IMR-90 (cell line): Measurements from ENCODE around the gene ALG11. TPM values are rescaled to one million over a fixed set of nuclear protein-coding genes. Genes with fewer than 3 reads are reported as not detected.

Experiments used
- ATAC-seq: fragments of 200-7000 bp; cut with Tn5 transposase; 2 replicates; pipeline ENCODE4 v1.9.1; 2020; ENCODE audit warnings: low read depth, mild to moderate bottlenecking, moderate library complexity
- BruUV-seq: library from RNA; stranded (reverse); fragments of 400-500 nt; replicated peaks from 2 replicates; lab custom pipeline; 2021; lab: Mats Ljungman, UMichigan
- CTCF ChIA-PET: fragments of 300-600 bp; formaldehyde crosslinking; extraction: SDS; loops from one replicate; lab custom pipeline; 2021; ENCODE audit warnings: antibody characterized with exemption; lab: Yijun Ruan, JAX
- POLR2A ChIA-PET: fragments of 300-600 bp; sonication (Branson Sonifier 250); formaldehyde crosslinking; loops from one replicate; lab custom pipeline; 2022; ENCODE audit warnings: antibody characterized with exemption; ENCODE audit not compliant: unreplicated experiment; lab: Charles Lee
- DNase-seq: peaks from one replicate; pipeline ENCODE4 v3.0.0; 2013
- H2AFZ ChIP-seq: replicated peaks from 2 replicates; pipeline ENCODE3; 2013; ENCODE audit warnings: low read length, mild to moderate bottlenecking; ENCODE audit not compliant: poor library complexity
- H2AK5ac ChIP-seq: 2 replicates; pipeline ENCODE4 v1.6.1; 2013; ENCODE audit warnings: low read depth, low read length, inconsistent platforms
- H2AK9ac ChIP-seq: replicated peaks from 2 replicates; pipeline ENCODE3; 2013; ENCODE audit warnings: mild to moderate bottlenecking, low read depth, low read length, moderate library complexity; ENCODE audit not compliant: poor library complexity
- H2BK120ac ChIP-seq: 2 replicates; pipeline ENCODE4 v1.6.1; 2013; ENCODE audit warnings: low read depth, low read length, inconsistent platforms
- H2BK15ac ChIP-seq: 3 replicates; pipeline ENCODE4 v1.6.1; 2013; ENCODE audit warnings: low read depth, low read length, inconsistent platforms
- H2BK20ac ChIP-seq: 2 replicates; pipeline ENCODE4 v1.6.1; 2013; ENCODE audit warnings: low read depth, mild to moderate bottlenecking, inconsistent platforms, low read length, moderate library complexity
- H2BK5ac ChIP-seq: 2 replicates; pipeline ENCODE4 v1.6.1; 2013; ENCODE audit warnings: mild to moderate bottlenecking, low read depth, low read length, inconsistent platforms; ENCODE audit not compliant: poor library complexity, severe bottlenecking
- H3K14ac ChIP-seq: replicated peaks from 2 replicates; pipeline ENCODE4 v1.6.1; 2013; ENCODE audit warnings: low read depth, low read length, inconsistent platforms
- H3K18ac ChIP-seq: 2 replicates; pipeline ENCODE4 v1.6.1; 2013; ENCODE audit warnings: low read depth, low read length, control low read depth
- H3K23ac ChIP-seq: 2 replicates; pipeline ENCODE4 v1.6.1; 2013; ENCODE audit warnings: low read depth, low read length, inconsistent platforms
- H3K27ac ChIP-seq: 2 replicates; pipeline ENCODE4 v1.5.1; 2013; ENCODE audit warnings: mild to moderate bottlenecking, control low read depth, low read length; ENCODE audit not compliant: insufficient read depth
- H3K27me3 ChIP-seq: 2 replicates; pipeline ENCODE4 v1.6.1; 2013; ENCODE audit warnings: low read length; ENCODE audit not compliant: control insufficient read depth, insufficient read depth
- H3K36me3 ChIP-seq: 2 replicates; pipeline ENCODE4 v1.6.1; 2013; ENCODE audit warnings: low read length, mixed read lengths; ENCODE audit not compliant: control insufficient read depth, insufficient read depth
- H3K4ac ChIP-seq: 2 replicates; pipeline ENCODE4 v1.6.1; 2013; ENCODE audit warnings: low read depth, low read length, inconsistent platforms
- H3K4me1 ChIP-seq: 2 replicates; pipeline ENCODE4 v1.6.1; 2013; ENCODE audit warnings: low read length, mixed read lengths; ENCODE audit not compliant: control insufficient read depth, insufficient read depth
- H3K4me2 ChIP-seq: 2 replicates; pipeline ENCODE4 v1.6.1; 2013; ENCODE audit warnings: low read depth, mild to moderate bottlenecking, control low read depth, low read length, moderate library complexity
- H3K4me3 ChIP-seq: 2 replicates; pipeline ENCODE4 v1.5.1; 2013; ENCODE audit warnings: low read depth, mild to moderate bottlenecking, control low read depth, low read length, moderate library complexity; ENCODE audit not compliant: insufficient read depth
- H3K56ac ChIP-seq: 2 replicates; pipeline ENCODE4 v1.6.1; 2013; ENCODE audit warnings: low read length, inconsistent platforms; ENCODE audit not compliant: insufficient read depth; ENCODE audit errors: extremely low read depth
- H3K79me1 ChIP-seq, 2 experiments: 2 replicates each; pipeline ENCODE4 v1.6.1; 2013; ENCODE audit warnings: low read length in 2 of 2, inconsistent platforms in 1 of 2, low read depth in 1 of 2
- H3K9ac ChIP-seq: 2 replicates; pipeline ENCODE4 v1.6.1; 2013; ENCODE audit warnings: low read depth, low read length, control low read depth
- H3K9me1 ChIP-seq: 2 replicates; pipeline ENCODE4 v1.6.1; 2013; ENCODE audit warnings: low read length, inconsistent platforms; ENCODE audit not compliant: insufficient read depth
- H3K9me3 ChIP-seq: 2 replicates; pipeline ENCODE4 v1.6.1; 2013; ENCODE audit warnings: low read length; ENCODE audit not compliant: control insufficient read depth, insufficient read depth
- H4K20me1 ChIP-seq: 2 replicates; pipeline ENCODE4 v1.6.1; 2013; ENCODE audit warnings: low read length, inconsistent platforms; ENCODE audit not compliant: insufficient read depth
- H4K5ac ChIP-seq: 2 replicates; pipeline ENCODE4 v1.6.1; 2013; ENCODE audit warnings: mild to moderate bottlenecking, low read depth, low read length, control low read depth
- H4K8ac ChIP-seq, 2 experiments: 2 replicates each; pipeline ENCODE4 v1.6.1; 2013; ENCODE audit warnings: low read depth in 2 of 2, low read length in 2 of 2, control low read depth in 1 of 2, inconsistent platforms in 1 of 2
- H4K91ac ChIP-seq: 2 replicates; pipeline ENCODE4 v1.6.1; 2013; ENCODE audit warnings: low read depth, low read length, inconsistent platforms; ENCODE audit not compliant: insufficient read depth
- MAFK ChIP-seq: IDR thresholded peaks from 2 replicates; pipeline ENCODE4 v1.6.1; 2012; ENCODE audit warnings: low read depth, low read length, improper control_type of control experiment
- dilution Hi-C: fragments of 300-500 bp; cut with HindIII; formaldehyde crosslinking; loops from one replicate; pipeline ENCODE4 v1.14.3; 2018; ENCODE audit warnings: low sequenced_read_pairs; ENCODE audit not compliant: unreplicated experiment
- in situ Hi-C: fragments of 300-500 bp; cut with MboI; formaldehyde crosslinking; loops from 3 replicates; pipeline ENCODE4 v1.14.3; 2019; ENCODE audit warnings: low sequenced_read_pairs, inconsistent platforms, mixed read lengths
- intact Hi-C: fragments of 100-400 bp; cut with micrococcal nuclease; formaldehyde crosslinking; loops from 2 replicates; pipeline ENCODE4 v1.10.0; 2022
- polyA plus RNA-seq, 3 experiments: library from polyadenylated mRNA; depleted of rRNA; stranded (reverse); fragments of >200 nt; gene quantifications; 2 replicates each; pipeline ENCODE4 v1.2.3, GENCODE V29; 2012; ENCODE audit warnings: low replicate concordance in 1 of 3
- total RNA-seq: library from RNA; depleted of rRNA; stranded (reverse); fragments of >200 nt; gene quantifications from 2 replicates; pipeline ENCODE4 v1.2.3, GENCODE V29; 2012

ALG11 gene
- total and polyA plus RNA-seq, 2 of the 4 experiments (the other 2 are of a cell fraction): 10.0 to 12.7 TPM

DNA sequence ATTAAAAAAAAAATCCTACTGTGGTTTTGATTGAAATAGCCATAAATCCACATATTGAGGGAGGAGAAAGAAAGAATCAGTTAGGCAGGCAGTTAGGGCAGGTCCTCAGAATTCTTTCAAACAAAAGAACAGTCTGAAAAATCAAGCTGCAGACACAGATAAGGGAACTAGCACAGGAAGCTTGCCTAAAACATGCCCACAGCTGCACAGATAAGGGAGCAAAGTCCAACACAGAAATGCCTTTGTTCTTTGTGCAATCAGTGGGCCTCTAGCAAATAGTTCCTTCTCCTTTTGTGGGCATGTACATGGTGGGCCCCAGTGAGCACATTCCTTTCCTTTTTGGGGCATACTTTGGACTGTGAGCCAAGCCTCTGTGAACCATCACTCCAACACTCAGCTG is 55.0 kb downstream of the ALG11 start:
- no peak overlapping the region for H2AFZ ChIP-seq
- H4K8ac ChIP-seq: no peak overlapping the region
- no peak overlapping the region for H3K27ac ChIP-seq
- BruUV-seq: no TSS peak
- no peak overlapping the region for H2BK5ac ChIP-seq
- no peak overlapping the region for H4K91ac ChIP-seq
- ChIA-PET CTCF (no interaction called here), POLR2A (no interaction called here)
- no peak overlapping the region for H3K4me3 ChIP-seq
- no peaks in the 10 kb centered on the region for H3K4me1 ChIP-seq
- TF ChIP-seq MAFK: no peak
- H2AK5ac ChIP-seq: no peak overlapping the region
- H3K14ac ChIP-seq: no peak overlapping the region
- peaks cover 17% of the 10 kb centered on the region for H3K9me3 ChIP-seq
- no peaks in the 10 kb centered on the region for H3K36me3 ChIP-seq
- no peaks in the 10 kb centered on the region for H3K27me3 ChIP-seq
- H4K20me1 ChIP-seq: no peaks in the 10 kb centered on the region
- H3K9ac ChIP-seq: no peak overlapping the region
- DNase-seq (no peak), ATAC-seq (no peak)
- no peak overlapping the region for H2BK20ac ChIP-seq
- H2AK9ac ChIP-seq: no peak overlapping the region
- H2BK120ac ChIP-seq: no peak overlapping the region
- intact Hi-C loops (no loop called here), in situ Hi-C loops (no loop called here), dilution Hi-C loops (no loop called here)
- no peak overlapping the region for H3K4me2 ChIP-seq
- H3K56ac ChIP-seq: no peak overlapping the region
- H3K9me1 ChIP-seq: no peaks in the 10 kb centered on the region
- H3K4ac ChIP-seq: no peak overlapping the region
- no peak overlapping the region for H3K23ac ChIP-seq
- no peak overlapping the region for H4K5ac ChIP-seq
- no peak overlapping the region for H2BK15ac ChIP-seq
- H3K79me1 ChIP-seq: no peaks in the 10 kb centered on the region
- no peak overlapping the region for H3K18ac ChIP-seq
